H1 (cell line): ENCODE measurements around the gene TSHZ2. TPM values are rescaled to one million over a fixed set of nuclear protein-coding genes. Genes with fewer than 3 reads are reported as not detected.

Experiments used
- ATF3 ChIP-seq: IDR thresholded peaks from 2 replicates; pipeline ENCODE4 v1.6.1; 2011; ENCODE audit warnings: low read depth, mild to moderate bottlenecking, low read length; ENCODE audit not compliant: insufficient read depth
- CBX8 ChIP-seq: fragments of 300-800, 300-1000 bp; sonication (generic); IDR thresholded peaks from 2 replicates; pipeline ENCODE4 v1.7.1; 2016; ENCODE audit warnings: low read depth, low read length, borderline replicate concordance
- CREB1 ChIP-seq: IDR thresholded peaks from 2 replicates; pipeline ENCODE4 v1.6.1; 2012; ENCODE audit warnings: inconsistent platforms
- HDAC6 ChIP-seq: IDR thresholded peaks from one replicate; pipeline ENCODE4 v1.7.1; 2012; ENCODE audit warnings: low read depth, mild to moderate bottlenecking, inconsistent platforms, low read length, moderate library complexity
- TBP ChIP-seq: IDR thresholded peaks from 2 replicates; pipeline ENCODE4 v1.6.1; 2011; ENCODE audit warnings: low read depth, low read length, improper control_type of control experiment
- polyA plus RNA-seq, 7 experiments: library from polyadenylated mRNA; depleted of rRNA in 3 of 7; stranded (reverse) in 5 of 7; unstranded in 2 of 7; fragments of >200 nt in 5 of 7; fragments of 200-250 nt in 2 of 7; gene quantifications; 1 replicate in 5 of 7; 2 replicates in 1 of 7; 4 replicates in 1 of 7; pipeline versions ENCODE4 v1.2.1 to v1.2.3, GENCODE V29; 2011 to 2013; ENCODE audit warnings: missing spikeins in 2 of 7, mixed read lengths in 2 of 7
- total RNA-seq: library from RNA; stranded (reverse); fragmentation: NEBNext Ultra II Directional; extraction: Animal tissue kit (Norgen Biotek cat#: 25700); gene quantifications from 2 replicates; pipeline ENCODE4 v1.2.1, GENCODE V29; 2021
- TF ChIP-seq, protein P1 (sequence below): fragments of 300-600 bp; sonication (generic); IDR thresholded peaks from 2 replicates; pipeline ENCODE4 v1.7.1; 2012; ENCODE audit warnings: low read length, moderate library complexity, mild to moderate bottlenecking, inconsistent platforms; ENCODE audit not compliant: insufficient replicate concordance

Gene TSHZ2
- total and polyA plus RNA-seq, 2 of the 8 experiments (the other 6 are each of a cell fraction or from before 2014, with no cell fraction given), result 0.14 to 0.30 TPM

DNA sequence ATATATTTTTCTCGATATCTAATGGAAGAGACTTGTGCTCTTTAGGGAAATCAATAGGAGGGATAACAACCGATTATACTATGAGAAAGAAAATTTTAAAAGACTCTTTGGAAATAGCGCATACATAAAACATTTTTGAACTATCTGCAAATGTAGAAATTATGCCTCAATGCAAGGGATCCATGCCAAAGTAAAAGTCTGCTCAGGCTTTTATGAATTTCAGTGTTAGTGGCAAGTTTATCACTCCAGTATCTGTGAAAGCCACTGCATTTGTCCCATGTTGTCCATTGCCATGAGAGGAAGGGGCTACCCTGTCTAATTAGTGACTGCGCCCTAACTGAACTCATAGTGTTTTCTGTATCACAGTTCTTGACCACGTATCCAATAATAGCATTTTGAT, 81.4 kb downstream of the TSHZ2 start (continued):
- TF ChIP-seq, protein P1, sequence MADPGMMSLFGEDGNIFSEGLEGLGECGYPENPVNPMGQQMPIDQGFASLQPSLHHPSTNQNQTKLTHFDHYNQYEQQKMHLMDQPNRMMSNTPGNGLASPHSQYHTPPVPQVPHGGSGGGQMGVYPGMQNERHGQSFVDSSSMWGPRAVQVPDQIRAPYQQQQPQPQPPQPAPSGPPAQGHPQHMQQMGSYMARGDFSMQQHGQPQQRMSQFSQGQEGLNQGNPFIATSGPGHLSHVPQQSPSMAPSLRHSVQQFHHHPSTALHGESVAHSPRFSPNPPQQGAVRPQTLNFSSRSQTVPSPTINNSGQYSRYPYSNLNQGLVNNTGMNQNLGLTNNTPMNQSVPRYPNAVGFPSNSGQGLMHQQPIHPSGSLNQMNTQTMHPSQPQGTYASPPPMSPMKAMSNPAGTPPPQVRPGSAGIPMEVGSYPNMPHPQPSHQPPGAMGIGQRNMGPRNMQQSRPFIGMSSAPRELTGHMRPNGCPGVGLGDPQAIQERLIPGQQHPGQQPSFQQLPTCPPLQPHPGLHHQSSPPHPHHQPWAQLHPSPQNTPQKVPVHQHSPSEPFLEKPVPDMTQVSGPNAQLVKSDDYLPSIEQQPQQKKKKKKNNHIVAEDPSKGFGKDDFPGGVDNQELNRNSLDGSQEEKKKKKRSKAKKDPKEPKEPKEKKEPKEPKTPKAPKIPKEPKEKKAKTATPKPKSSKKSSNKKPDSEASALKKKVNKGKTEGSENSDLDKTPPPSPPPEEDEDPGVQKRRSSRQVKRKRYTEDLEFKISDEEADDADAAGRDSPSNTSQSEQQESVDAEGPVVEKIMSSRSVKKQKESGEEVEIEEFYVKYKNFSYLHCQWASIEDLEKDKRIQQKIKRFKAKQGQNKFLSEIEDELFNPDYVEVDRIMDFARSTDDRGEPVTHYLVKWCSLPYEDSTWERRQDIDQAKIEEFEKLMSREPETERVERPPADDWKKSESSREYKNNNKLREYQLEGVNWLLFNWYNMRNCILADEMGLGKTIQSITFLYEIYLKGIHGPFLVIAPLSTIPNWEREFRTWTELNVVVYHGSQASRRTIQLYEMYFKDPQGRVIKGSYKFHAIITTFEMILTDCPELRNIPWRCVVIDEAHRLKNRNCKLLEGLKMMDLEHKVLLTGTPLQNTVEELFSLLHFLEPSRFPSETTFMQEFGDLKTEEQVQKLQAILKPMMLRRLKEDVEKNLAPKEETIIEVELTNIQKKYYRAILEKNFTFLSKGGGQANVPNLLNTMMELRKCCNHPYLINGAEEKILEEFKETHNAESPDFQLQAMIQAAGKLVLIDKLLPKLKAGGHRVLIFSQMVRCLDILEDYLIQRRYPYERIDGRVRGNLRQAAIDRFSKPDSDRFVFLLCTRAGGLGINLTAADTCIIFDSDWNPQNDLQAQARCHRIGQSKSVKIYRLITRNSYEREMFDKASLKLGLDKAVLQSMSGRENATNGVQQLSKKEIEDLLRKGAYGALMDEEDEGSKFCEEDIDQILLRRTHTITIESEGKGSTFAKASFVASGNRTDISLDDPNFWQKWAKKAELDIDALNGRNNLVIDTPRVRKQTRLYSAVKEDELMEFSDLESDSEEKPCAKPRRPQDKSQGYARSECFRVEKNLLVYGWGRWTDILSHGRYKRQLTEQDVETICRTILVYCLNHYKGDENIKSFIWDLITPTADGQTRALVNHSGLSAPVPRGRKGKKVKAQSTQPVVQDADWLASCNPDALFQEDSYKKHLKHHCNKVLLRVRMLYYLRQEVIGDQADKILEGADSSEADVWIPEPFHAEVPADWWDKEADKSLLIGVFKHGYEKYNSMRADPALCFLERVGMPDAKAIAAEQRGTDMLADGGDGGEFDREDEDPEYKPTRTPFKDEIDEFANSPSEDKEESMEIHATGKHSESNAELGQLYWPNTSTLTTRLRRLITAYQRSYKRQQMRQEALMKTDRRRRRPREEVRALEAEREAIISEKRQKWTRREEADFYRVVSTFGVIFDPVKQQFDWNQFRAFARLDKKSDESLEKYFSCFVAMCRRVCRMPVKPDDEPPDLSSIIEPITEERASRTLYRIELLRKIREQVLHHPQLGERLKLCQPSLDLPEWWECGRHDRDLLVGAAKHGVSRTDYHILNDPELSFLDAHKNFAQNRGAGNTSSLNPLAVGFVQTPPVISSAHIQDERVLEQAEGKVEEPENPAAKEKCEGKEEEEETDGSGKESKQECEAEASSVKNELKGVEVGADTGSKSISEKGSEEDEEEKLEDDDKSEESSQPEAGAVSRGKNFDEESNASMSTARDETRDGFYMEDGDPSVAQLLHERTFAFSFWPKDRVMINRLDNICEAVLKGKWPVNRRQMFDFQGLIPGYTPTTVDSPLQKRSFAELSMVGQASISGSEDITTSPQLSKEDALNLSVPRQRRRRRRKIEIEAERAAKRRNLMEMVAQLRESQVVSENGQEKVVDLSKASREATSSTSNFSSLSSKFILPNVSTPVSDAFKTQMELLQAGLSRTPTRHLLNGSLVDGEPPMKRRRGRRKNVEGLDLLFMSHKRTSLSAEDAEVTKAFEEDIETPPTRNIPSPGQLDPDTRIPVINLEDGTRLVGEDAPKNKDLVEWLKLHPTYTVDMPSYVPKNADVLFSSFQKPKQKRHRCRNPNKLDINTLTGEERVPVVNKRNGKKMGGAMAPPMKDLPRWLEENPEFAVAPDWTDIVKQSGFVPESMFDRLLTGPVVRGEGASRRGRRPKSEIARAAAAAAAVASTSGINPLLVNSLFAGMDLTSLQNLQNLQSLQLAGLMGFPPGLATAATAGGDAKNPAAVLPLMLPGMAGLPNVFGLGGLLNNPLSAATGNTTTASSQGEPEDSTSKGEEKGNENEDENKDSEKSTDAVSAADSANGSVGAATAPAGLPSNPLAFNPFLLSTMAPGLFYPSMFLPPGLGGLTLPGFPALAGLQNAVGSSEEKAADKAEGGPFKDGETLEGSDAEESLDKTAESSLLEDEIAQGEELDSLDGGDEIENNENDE, result no peak
- TF ChIP-seq CREB1 (no peak), HDAC6 (no peak), ATF3 (no peak), TBP (no peak), CBX8 (no peak)
